Neural progenitor cell (in vitro differentiated cells): ENCODE measurements around the gene PRG3.

Experiments
- CTCF ChIP-seq: fragments of 200-600 bp; sonication (generic); IDR thresholded peaks from 2 replicates; pipeline ENCODE4 v1.5.1; 2017; ENCODE audit warnings: antibody characterized with exemption, mild to moderate bottlenecking
- EZH2 ChIP-seq: fragments of 200-600 bp; sonication (generic); IDR thresholded peaks from 2 replicates; pipeline ENCODE4 v1.6.1; 2017; ENCODE audit warnings: antibody characterized with exemption, mild to moderate bottlenecking, moderate library complexity

- TF ChIP-seq CTCF, result no peak
- no peak for TF ChIP-seq EZH2
These were observed at the start of gene PRG3 for GRCh38 chr11:57380975-57381374.
